DOHH2 (cell line): ENCODE results near the gene WWTR1.

Source experiments
- CTCF ChIP-seq: fragments of 200-600 bp; sonication (generic); IDR thresholded peaks from one replicate; pipeline ENCODE4 v1.5.1; 2014; ENCODE audit warnings: antibody characterized with exemption, mild to moderate bottlenecking, low read depth, low read length; ENCODE audit not compliant: poor library complexity, severe bottlenecking
- EZH2phosphoT487 ChIP-seq: fragments of 200-600 bp; sonication (generic); IDR thresholded peaks from 2 replicates; pipeline ENCODE4 v1.6.1; 2017; ENCODE audit warnings: borderline replicate concordance, mild to moderate bottlenecking, antibody characterized with exemption, low read length, moderate library complexity, mixed read lengths

- TF ChIP-seq CTCF (no peak), EZH2phosphoT487 (no peak)
Measured at GRCh38 chr3:149654188-149654601, 3.6 kb downstream of the WWTR1 start.
